Lower leg skin (tissue), 4 donors: ENCODE measurements around the gene TMEM239. TPM values are rescaled to one million over a fixed set of nuclear protein-coding genes. Genes with fewer than 3 reads are reported as not detected.

Source experiments
- DNase-seq, 2 donors: peaks; one replicate each; pipeline ENCODE4 v3.0.0-alpha.2; 2019; ENCODE audit warnings: low spot score in 2 of 2
- H3K4me3 ChIP-seq: fragments of 200-600 bp; sonication (generic); 2 replicates; pipeline ENCODE4 v1.5.1; 2017; ENCODE audit warnings: mild to moderate bottlenecking, low read depth; ENCODE audit not compliant: poor library complexity, severe bottlenecking
- POLR2A ChIP-seq, 2 donors: fragments of 450-650 bp; IDR thresholded peaks; one replicate each; pipeline ENCODE4 v1.6.1; 2016 to 2017; ENCODE audit warnings: antibody characterized with exemption in 2 of 2, mild to moderate bottlenecking in 1 of 2, moderate library complexity in 1 of 2
- WGBS, 2 donors: methylation state at CpG; one replicate each; pipeline ENCODE4 v1.1.5; 2018; 5-methylcytosine and 5-hydroxymethylcytosine counted together
- intact Hi-C: fragments of 100-400 bp; cut with DNase I; formaldehyde crosslinking; loops from one replicate; pipeline ENCODE4 v1.15.0; 2023; ENCODE audit warnings: low total_unique reads
- total RNA-seq, 4 donors: library from RNA; depleted of rRNA; stranded (reverse); fragments of >200 nt; gene quantifications; one replicate each; pipeline ENCODE4 v1.1.0, GENCODE V29; 2016
- TF ChIP-seq, protein P1 (sequence below), 3 donors: fragments of 450-650 bp; IDR thresholded peaks; one replicate each; pipeline ENCODE4 v1.5.1; 2016; ENCODE audit warnings: antibody characterized with exemption in 3 of 3, mild to moderate bottlenecking in 3 of 3, moderate library complexity in 2 of 3

The TMEM239 gene
- total RNA-seq, 4 donors from 2014 or later: not detected

DNA sequence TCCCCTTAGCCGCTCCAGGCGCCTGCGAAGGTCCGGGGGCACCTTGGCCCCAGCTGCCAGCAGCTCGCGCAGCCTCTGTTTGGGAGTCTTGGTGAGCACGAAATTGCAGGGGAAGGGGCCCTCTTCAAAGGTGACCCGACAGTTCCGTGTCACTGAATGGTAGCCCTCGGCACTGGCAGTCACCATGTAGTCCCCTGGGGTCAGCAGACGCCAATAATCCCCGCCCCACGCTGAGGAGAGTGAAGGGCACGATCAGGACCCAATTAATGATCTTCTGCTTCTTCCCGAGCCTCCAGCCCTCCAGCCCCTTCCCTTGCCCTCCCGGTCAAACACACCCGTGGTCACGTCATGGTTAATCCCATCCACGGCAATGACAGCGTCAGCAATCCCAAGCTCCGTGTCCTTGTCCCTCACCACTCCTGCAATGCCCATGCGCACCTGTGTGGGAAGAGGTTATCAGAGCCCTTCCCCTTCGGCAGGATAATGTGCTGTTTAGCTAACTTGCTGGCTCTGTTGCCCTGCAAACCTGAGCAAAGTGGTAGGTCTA is 21.9 kb upstream of the TMEM239 start:
- 82 to 87% methylated on average over 21 to 23 of the region's 23 CpGs for WGBS, 2 donors
- H3K4me3 ChIP-seq: no peak overlapping the region
- DNase-seq: peak in 1 of 2 donors; percentile 60
- intact Hi-C loops: no loop called here
- TF ChIP-seq, protein P1, sequence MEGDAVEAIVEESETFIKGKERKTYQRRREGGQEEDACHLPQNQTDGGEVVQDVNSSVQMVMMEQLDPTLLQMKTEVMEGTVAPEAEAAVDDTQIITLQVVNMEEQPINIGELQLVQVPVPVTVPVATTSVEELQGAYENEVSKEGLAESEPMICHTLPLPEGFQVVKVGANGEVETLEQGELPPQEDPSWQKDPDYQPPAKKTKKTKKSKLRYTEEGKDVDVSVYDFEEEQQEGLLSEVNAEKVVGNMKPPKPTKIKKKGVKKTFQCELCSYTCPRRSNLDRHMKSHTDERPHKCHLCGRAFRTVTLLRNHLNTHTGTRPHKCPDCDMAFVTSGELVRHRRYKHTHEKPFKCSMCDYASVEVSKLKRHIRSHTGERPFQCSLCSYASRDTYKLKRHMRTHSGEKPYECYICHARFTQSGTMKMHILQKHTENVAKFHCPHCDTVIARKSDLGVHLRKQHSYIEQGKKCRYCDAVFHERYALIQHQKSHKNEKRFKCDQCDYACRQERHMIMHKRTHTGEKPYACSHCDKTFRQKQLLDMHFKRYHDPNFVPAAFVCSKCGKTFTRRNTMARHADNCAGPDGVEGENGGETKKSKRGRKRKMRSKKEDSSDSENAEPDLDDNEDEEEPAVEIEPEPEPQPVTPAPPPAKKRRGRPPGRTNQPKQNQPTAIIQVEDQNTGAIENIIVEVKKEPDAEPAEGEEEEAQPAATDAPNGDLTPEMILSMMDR (IDR thresholded peaks at IDR 0.05): no peak
- TF ChIP-seq POLR2A (IDR thresholded peaks at IDR 0.05): no peak

- peak in 1 of 2 donors; percentile 68 for DNase-seq
- intact Hi-C loops: no loop called here
- TF ChIP-seq POLR2A (IDR thresholded peaks at IDR 0.05): no peak
- TF ChIP-seq, protein P1 (IDR thresholded peaks at IDR 0.05): no peak
- H3K4me3 ChIP-seq: no peak overlapping the region
- WGBS, 2 donors: 74 to 78% methylated on average over 11 of the region's 11 CpGs
Measured at GRCh38 chr20:2794866-2795447, 21.2 kb upstream of the TMEM239 start.

DNA sequence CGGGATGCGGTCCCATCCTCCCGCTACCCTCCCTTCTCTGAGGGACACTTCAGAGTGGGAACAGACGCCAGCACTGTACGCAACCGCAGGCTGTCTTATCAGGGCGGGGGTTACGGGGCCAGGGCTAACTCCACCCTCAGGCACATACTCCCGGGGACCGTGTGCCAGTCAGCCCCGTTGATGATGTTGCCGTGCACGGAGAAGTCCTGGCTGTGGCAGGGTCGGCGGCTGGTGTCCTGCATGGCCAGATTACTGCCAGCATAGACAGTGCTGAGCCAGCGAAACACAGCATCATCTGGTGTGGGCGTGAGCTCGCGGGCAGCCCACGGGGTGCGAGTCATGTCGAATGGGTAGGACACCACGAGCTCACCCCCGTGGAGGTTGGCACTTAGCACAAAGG is 20.7 kb upstream of the TMEM239 start:
- intact Hi-C loops: no loop called here
- no peak overlapping the region for H3K4me3 ChIP-seq
- peak in 1 of 2 donors; percentile 77 for DNase-seq
- 82 to 85% methylated on average over 19 to 24 of the region's 24 CpGs for WGBS, 2 donors
- TF ChIP-seq, protein P1 (IDR thresholded peaks at IDR 0.05): no peak

- TF ChIP-seq, protein P1 (IDR thresholded peaks at IDR 0.05): no peak
- no peak for TF ChIP-seq POLR2A (IDR thresholded peaks at IDR 0.05)
- intact Hi-C loops: no loop called here
- no peak overlapping the region for H3K4me3 ChIP-seq
- peak in 1 of 2 donors; percentile 48 for DNase-seq
- 90% methylated on average over 20 of the region's 20 CpGs for WGBS, 2 donors
Measured at GRCh38 chr20:2796011-2796660, 20.0 kb upstream of the TMEM239 start.

DNA sequence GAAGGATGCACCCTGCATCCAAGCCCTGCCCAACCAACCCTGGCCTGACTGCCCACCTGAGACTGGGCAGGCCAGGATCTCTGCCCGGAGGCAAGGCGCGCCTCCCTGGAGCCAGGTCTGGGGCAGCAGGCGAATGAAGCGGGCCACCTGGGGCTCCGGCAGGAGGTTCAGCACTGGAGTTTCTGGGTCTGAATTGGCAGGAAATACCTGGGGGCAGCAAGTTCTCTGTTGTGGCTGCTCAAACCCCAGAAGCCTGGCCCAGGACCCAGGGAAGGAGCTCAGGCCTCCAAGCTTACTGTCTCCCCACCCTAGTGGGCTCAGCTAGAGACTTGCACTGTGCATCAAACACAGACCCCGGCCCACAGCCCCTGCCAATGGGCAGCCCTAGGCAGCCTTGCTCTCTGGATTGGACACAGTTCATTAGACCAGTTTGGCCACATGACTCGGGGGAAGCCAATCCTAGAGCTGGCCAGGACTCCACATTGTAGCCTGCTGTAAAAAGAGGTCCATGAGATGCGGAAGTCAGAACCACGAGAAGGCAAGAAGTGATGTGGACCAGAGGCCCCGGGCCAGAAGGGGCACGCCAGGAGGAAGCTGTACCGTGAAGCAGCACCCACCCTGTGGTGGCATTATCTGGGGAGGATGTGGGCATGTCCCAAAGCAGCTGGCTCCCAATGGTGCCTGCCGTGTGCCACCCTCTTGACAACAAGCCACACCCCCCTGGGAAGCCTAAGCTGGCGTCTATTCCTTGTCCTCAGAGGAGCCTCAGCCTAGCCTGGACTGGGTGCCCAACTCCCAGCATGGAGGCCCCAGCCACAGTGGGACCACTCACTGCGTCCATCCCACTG is 18.8 kb upstream of the TMEM239 start:
- 83 to 90% methylated on average over 15 to 16 of the region's 16 CpGs for whole genome bisulfite sequencing, 2 donors

More for the DNA sequence above, 18.8 kb upstream of the TMEM239 start:
- TF ChIP-seq, protein P1 (IDR thresholded peaks at IDR 0.05): no peak
- intact Hi-C loops: no loop called here
- H3K4me3 ChIP-seq: no peak overlapping the region
- DNase-seq: peak in 1 of 2 donors; percentile 62
